Mesenchymal stem cell (in vitro differentiated cells and primary cell): ENCODE data around the gene SPATA9.

Source experiments
- DNase-seq: peaks from one replicate; pipeline ENCODE4 v3.0.0-alpha.2; 2013
- H2AFZ ChIP-seq: one replicate; pipeline ENCODE4 v1.6.1; 2013; ENCODE audit warnings: low read depth, mild to moderate bottlenecking, control low read depth, inconsistent platforms, low read length, moderate library complexity
- H2AK5ac ChIP-seq: 2 replicates; pipeline ENCODE4 v1.6.1; 2013; ENCODE audit warnings: low read length, moderate library complexity, mild to moderate bottlenecking, inconsistent platforms; ENCODE audit not compliant: severe bottlenecking
- H2BK120ac ChIP-seq: one replicate; pipeline ENCODE4 v1.6.1; 2013; ENCODE audit warnings: low read depth, mild to moderate bottlenecking, inconsistent platforms, low read length, moderate library complexity
- H2BK12ac ChIP-seq, 2 experiments: one replicate each; pipeline ENCODE4 v1.6.1; 2013; ENCODE audit warnings: inconsistent platforms in 2 of 2, low read length in 2 of 2, mild to moderate bottlenecking in 2 of 2, moderate library complexity in 2 of 2, control low read depth in 1 of 2
- H2BK15ac ChIP-seq: one replicate; pipeline ENCODE4 v1.6.1; 2013; ENCODE audit warnings: mild to moderate bottlenecking, low read depth, inconsistent platforms; ENCODE audit not compliant: poor library complexity, severe bottlenecking
- H2BK5ac ChIP-seq: 2 replicates; pipeline ENCODE4 v1.6.1; 2013; ENCODE audit warnings: low read depth, mild to moderate bottlenecking, low read length, control low read depth, inconsistent platforms; ENCODE audit not compliant: poor library complexity, severe bottlenecking
- H3K14ac ChIP-seq, 2 experiments: one replicate each; pipeline ENCODE4 v1.6.1; 2013; ENCODE audit warnings: inconsistent platforms in 2 of 2, low read length in 2 of 2, control low read depth in 1 of 2, mild to moderate bottlenecking in 1 of 2, moderate library complexity in 1 of 2
- H3K18ac ChIP-seq, 2 experiments: one replicate each; pipeline ENCODE4 v1.6.1; 2013; ENCODE audit warnings: inconsistent platforms in 2 of 2, low read length in 2 of 2, control low read depth in 1 of 2, low read depth in 1 of 2, mild to moderate bottlenecking in 1 of 2
- H3K23ac ChIP-seq, 2 experiments: one replicate each; pipeline ENCODE4 v1.6.1; 2013; ENCODE audit warnings: inconsistent platforms in 2 of 2, low read length in 2 of 2, mild to moderate bottlenecking in 2 of 2, moderate library complexity in 2 of 2, control low read depth in 1 of 2
- H3K27ac ChIP-seq: 2 replicates; pipeline ENCODE4 v1.5.1; 2013; ENCODE audit warnings: mild to moderate bottlenecking, moderate library complexity, low read length, control low read depth, inconsistent platforms; ENCODE audit not compliant: poor library complexity, severe bottlenecking
- H3K27me3 ChIP-seq, 2 experiments: 2 replicates each; pipeline versions ENCODE4 v1.6.1 to v1.7.0; 2013; ENCODE audit warnings: low read length in 2 of 2, mild to moderate bottlenecking in 2 of 2, moderate library complexity in 2 of 2, control low read depth in 1 of 2, inconsistent platforms in 1 of 2; ENCODE audit not compliant: control insufficient read depth in 1 of 2, insufficient read depth in 1 of 2
- H3K36me3 ChIP-seq, 2 experiments: 2 replicates each; pipeline versions ENCODE4 v1.6.1 to v1.7.0; 2013; ENCODE audit warnings: low read length in 2 of 2, control low read depth in 1 of 2, inconsistent platforms in 1 of 2, low read depth in 1 of 2, mild to moderate bottlenecking in 1 of 2; ENCODE audit not compliant: insufficient read depth in 2 of 2, control insufficient read depth in 1 of 2
- H3K4ac ChIP-seq, 2 experiments: one replicate each; pipeline ENCODE4 v1.6.1; 2013; ENCODE audit warnings: inconsistent platforms in 2 of 2, low read length in 2 of 2, mild to moderate bottlenecking in 2 of 2, moderate library complexity in 2 of 2, control low read depth in 1 of 2, low read depth in 1 of 2
- H3K4me1 ChIP-seq: 2 replicates; pipeline ENCODE4 v1.6.1; 2013; ENCODE audit warnings: low read depth, low read length, control low read depth; ENCODE audit not compliant: control insufficient read depth, insufficient read depth
- H3K4me2 ChIP-seq: 2 replicates; pipeline ENCODE4 v1.6.1; 2013; ENCODE audit warnings: low read length, mild to moderate bottlenecking, inconsistent platforms; ENCODE audit not compliant: poor library complexity, severe bottlenecking
- H3K4me3 ChIP-seq, 2 experiments: 2 replicates each; pipeline versions ENCODE4 v1.5.1 to v1.7.0; 2013; ENCODE audit warnings: low read length in 2 of 2, mild to moderate bottlenecking in 2 of 2, control low read depth in 1 of 2, low read depth in 1 of 2; ENCODE audit not compliant: insufficient read depth in 1 of 2
- H3K79me1 ChIP-seq: replicated peaks from 2 replicates; pipeline ENCODE4 v1.6.1; 2013; ENCODE audit warnings: mild to moderate bottlenecking, control low read depth, low read length, inconsistent platforms; ENCODE audit not compliant: poor library complexity, severe bottlenecking
- H3K9ac ChIP-seq: 2 replicates; pipeline ENCODE4 v1.7.0; 2013; ENCODE audit warnings: mild to moderate bottlenecking, low read length, moderate library complexity
- H3K9me3 ChIP-seq: 2 replicates; pipeline ENCODE4 v1.7.0; 2013; ENCODE audit warnings: mild to moderate bottlenecking, low read length; ENCODE audit not compliant: control insufficient read depth
- H4K8ac ChIP-seq: one replicate; pipeline ENCODE4 v1.6.1; 2013; ENCODE audit warnings: inconsistent platforms, mild to moderate bottlenecking, low read length, moderate library complexity
- H4K91ac ChIP-seq: one replicate; pipeline ENCODE4 v1.6.1; 2013; ENCODE audit warnings: mild to moderate bottlenecking, low read length, inconsistent platforms
- WGBS: methylation state at CpG from one replicate; pipeline ENCODE4 v1.1.7; 2013; ENCODE audit warnings: mixed read lengths; 5-methylcytosine and 5-hydroxymethylcytosine counted together

Gene SPATA9

DNA sequence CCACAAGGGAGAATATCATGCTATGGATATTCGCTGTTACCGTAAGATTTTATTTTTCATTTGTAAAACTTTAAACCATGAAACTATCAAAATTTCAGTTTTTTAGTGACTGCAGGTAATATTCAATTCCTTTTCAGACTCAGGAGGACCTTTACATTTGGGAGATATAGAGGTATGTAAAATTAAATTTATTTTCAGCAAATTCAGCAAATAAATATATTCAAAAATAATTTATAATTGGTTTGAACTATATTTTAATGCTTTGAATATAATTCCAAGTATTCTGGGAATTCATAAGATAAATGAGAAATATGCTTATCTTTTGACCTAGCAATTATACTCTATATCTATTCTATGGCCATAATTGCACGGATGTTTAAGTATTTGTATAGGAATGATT lies 28.6 kb downstream of the SPATA9 start:
- Histone ChIP-seq H4K91ac (no peak overlapping the region), H2BK15ac (no peak overlapping the region), H3K4me3 (no peak overlapping the region), H3K18ac (no peak overlapping the region), H4K8ac (no peak overlapping the region), H2AFZ (no peak overlapping the region), H2BK5ac (no peak overlapping the region), H3K4me2 (no peak overlapping the region), H3K27ac (no peak overlapping the region), H3K79me1 (no peaks in the 10 kb centered on the region), H3K9ac (no peak overlapping the region), H3K9me3 (no peaks in the 10 kb centered on the region), H3K4ac (no peak overlapping the region), H2AK5ac (no peak overlapping the region), H3K4me1 (no peaks in the 10 kb centered on the region), H3K23ac (no peak overlapping the region), H2BK120ac (no peak overlapping the region), H2BK12ac (no peak overlapping the region), H3K27me3 (no peaks in the 10 kb centered on the region), H3K14ac (no peak overlapping the region), H3K36me3 (peaks cover 0 to 3% of the 10 kb centered on the region in 2 experiments)
- WGBS, result no CpG with 5 or more reads among the region's 3 CpGs
- no peak for DNase-seq

DNA sequence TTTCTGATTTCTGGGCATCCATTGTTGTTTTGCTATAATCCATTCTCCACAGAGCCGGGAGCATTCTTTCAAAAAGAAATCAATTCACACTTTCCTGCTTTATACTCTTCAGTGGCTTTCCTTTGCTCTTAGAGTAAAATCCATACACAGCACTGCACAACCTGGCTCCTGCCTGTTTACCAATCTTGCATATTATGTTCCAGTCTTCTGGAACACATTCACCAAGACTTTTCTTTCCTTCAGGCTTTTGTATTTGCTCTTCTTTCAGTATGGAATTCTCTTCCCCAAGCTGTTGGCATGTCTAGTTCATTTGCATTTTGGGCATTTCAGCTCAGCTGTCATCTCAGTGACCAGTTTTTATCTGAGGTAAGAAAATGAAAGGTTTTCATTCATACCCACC lies 29.9 kb downstream of the SPATA9 start:
- Histone ChIP-seq H2AFZ (no peak overlapping the region), H2BK12ac (no peak overlapping the region), H3K23ac (no peak overlapping the region), H3K14ac (no peak overlapping the region), H3K79me1 (no peaks in the 10 kb centered on the region), H2AK5ac (no peak overlapping the region), H3K9me3 (no peaks in the 10 kb centered on the region), H3K4me1 (no peaks in the 10 kb centered on the region), H4K8ac (no peak overlapping the region), H3K36me3 (peaks cover 0 to 3% of the 10 kb centered on the region in 2 experiments), H3K27ac (no peak overlapping the region), H2BK120ac (no peak overlapping the region), H4K91ac (no peak overlapping the region), H3K4me2 (no peak overlapping the region), H2BK5ac (no peak overlapping the region), H2BK15ac (no peak overlapping the region), H3K4ac (no peak overlapping the region), H3K27me3 (no peaks in the 10 kb centered on the region), H3K4me3 (no peak overlapping the region), H3K18ac (no peak overlapping the region), H3K9ac (no peak overlapping the region)
- no peak for DNase-seq
- 98% methylated on average over 1 of the region's 1 CpG for WGBS

DNA sequence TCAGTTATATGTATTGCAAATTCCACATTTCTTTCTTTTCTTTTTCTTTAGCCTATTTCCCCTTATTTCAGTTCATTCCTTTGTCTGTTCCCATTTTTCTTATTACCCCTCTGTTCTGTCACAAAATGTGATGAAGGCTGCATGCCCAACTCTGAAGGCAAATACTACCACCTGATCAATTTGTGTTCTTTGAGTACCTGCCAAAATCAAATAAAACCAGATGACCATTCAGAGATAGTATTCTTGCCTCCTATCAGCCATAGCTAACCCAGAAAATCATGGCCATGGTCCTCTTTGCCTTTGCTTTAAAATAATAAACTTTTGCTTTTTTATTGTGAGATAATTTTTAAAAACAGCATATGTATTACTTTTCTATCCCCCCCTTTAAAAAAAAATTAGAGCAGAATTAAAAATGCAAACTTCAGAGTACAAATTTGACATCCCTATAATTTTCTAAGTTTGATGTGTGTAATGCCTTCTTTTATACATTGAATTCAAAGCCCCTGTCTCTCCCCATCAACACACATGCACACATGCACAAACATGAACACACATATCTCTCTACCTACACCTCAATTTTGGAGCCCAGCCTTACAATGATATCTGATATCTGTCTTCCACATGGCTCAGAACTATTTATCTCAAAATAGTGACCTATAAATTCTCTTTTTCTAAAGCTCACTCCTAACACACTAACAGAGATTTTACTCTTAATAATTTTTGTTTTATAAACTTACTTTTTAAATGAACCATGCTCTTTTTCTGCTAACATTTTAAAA lies 32.8 kb downstream of the SPATA9 start:
- no peak overlapping the region for H4K91ac ChIP-seq
- DNase-seq, result no peak
- peaks cover 0 to 3% of the 10 kb centered on the region in 2 experiments for H3K36me3 ChIP-seq
- no peak overlapping the region for H3K4ac ChIP-seq
- H3K14ac ChIP-seq, result no peak overlapping the region
- no peak overlapping the region for H2BK12ac ChIP-seq
- H3K4me2 ChIP-seq, result no peak overlapping the region
- H3K23ac ChIP-seq, result no peak overlapping the region
- H3K9ac ChIP-seq, result no peak overlapping the region
- no peak overlapping the region for H2BK5ac ChIP-seq
- H3K9me3 ChIP-seq, result no peaks in the 10 kb centered on the region
- H3K4me1 ChIP-seq, result peaks cover 2% of the 10 kb centered on the region
- H2BK15ac ChIP-seq, result no peak overlapping the region
- H4K8ac ChIP-seq, result no peak overlapping the region
- no peak overlapping the region for H2AK5ac ChIP-seq
- H2BK120ac ChIP-seq, result no peak overlapping the region
- no peak overlapping the region for H3K18ac ChIP-seq
- H3K4me3 ChIP-seq, result no peak overlapping the region
- H3K27ac ChIP-seq, result no peak overlapping the region
- no peaks in the 10 kb centered on the region for H3K79me1 ChIP-seq
- H2AFZ ChIP-seq, result no peak overlapping the region
- H3K27me3 ChIP-seq, result no peaks in the 10 kb centered on the region

DNA sequence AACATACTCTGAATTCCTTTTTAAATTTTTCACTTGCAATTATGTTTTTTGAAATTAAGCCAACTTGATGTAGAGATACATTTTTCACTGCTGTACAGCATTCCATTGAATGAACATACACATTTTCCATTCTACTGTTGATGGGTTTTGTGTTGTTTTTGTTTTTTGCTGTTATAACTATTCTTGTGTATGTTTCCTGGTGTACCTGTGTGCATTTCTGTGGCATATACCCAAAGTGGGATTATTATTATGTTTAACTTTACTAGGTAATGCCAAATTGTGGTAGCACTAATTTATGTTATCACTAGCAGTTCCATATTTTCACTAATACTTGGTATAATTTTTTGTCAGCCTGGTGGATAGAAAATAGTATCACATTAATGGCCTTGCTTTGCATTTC lies 33.5 kb downstream of the SPATA9 start:
- Histone ChIP-seq H3K18ac (no peak overlapping the region), H3K27me3 (no peaks in the 10 kb centered on the region), H3K9ac (no peak overlapping the region), H3K4me2 (no peak overlapping the region), H2AK5ac (no peak overlapping the region), H3K23ac (no peak overlapping the region), H2BK120ac (no peak overlapping the region), H2AFZ (no peak overlapping the region), H3K9me3 (no peaks in the 10 kb centered on the region), H3K79me1 (no peaks in the 10 kb centered on the region), H3K4me3 (no peak overlapping the region), H2BK15ac (no peak overlapping the region), H2BK5ac (no peak overlapping the region), H3K4ac (no peak overlapping the region), H4K91ac (no peak overlapping the region), H2BK12ac (no peak overlapping the region), H3K4me1 (peaks cover 2% of the 10 kb centered on the region), H3K14ac (no peak overlapping the region), H3K36me3 (peaks cover 0 to 3% of the 10 kb centered on the region in 2 experiments), H4K8ac (no peak overlapping the region), H3K27ac (no peak overlapping the region)
- no peak for DNase-seq
